Right kidney (tissue), 1 donor: ENCODE data around the gene HS2ST1.
A peak's percentile ranks its signal among the peaks of the same experiment; 100 is the strongest.

ENCODE experiments used
- DNase-seq: peaks from one replicate; pipeline ENCODE4 v3.0.0-alpha.2; 2016

The HS2ST1 gene

DNA sequence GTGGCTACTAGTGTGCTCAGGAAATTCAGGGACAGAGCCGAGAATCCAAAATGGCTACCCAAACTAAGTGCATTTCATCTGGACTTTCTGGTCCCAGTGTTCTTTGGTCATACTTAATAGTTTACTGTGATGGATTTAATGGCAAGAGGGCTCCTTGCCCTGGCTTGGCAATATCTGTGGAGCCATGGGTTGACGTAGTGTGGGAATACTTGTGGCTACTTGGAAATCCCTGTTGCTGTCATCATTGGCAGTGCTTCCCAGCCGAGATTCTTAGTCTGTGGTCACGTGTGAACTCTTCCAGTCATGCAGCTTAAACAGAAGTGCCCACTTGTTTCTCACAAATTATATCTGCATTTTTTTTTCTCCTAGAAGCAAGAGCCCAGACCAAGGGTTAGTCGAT lies 198.9 kb downstream of the HS2ST1 start:
- no peak for DNase-seq

DNA sequence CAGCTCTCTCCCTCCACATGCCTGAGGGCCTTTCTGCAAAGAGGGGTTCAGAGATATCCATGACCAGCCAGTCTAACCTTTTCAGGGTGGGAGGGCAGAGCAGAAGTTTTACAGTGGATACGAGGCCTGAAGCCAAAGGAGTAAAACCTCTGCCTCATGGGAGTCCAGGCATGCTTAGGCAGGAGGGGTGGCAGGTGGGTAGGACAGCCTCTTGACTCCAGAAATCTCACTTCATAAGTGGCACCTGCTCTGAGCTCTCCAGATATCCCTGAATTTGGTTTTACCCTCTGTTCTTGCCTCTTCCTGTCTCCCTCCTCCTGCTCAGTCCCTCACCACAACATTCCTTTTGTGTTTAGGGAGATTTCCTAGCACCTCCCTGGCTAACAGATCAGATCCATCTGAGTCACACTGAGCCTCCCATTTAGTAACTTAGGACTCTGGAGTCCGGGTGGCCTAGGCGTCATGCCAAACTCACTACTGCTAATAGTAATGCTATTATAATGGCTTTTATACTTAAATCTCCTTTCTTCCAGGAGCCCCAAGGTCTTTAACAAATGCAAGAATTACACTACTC lies 201.0 kb downstream of the HS2ST1 start:
- no peak for DNase-seq

DNA sequence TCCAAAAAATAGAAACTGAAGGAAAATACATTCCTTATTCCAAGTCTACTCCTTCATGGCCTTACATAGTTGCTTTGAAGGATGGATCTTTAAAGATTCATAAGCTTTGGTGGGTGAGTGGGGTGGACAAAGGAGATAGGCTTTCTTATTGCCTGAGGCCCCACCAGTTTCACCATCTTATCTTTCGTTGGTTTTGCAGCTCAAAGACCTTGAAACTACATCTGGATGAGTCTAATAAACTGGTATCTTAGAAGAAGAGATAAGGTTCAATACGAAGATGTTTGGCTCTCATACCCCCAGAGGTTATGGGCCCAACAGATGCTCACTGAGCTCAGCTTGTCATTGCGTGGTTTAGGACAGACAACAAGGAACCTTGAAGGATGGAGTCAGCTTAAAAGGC lies 201.5 kb downstream of the HS2ST1 start:
- no peak for DNase-seq

DNA sequence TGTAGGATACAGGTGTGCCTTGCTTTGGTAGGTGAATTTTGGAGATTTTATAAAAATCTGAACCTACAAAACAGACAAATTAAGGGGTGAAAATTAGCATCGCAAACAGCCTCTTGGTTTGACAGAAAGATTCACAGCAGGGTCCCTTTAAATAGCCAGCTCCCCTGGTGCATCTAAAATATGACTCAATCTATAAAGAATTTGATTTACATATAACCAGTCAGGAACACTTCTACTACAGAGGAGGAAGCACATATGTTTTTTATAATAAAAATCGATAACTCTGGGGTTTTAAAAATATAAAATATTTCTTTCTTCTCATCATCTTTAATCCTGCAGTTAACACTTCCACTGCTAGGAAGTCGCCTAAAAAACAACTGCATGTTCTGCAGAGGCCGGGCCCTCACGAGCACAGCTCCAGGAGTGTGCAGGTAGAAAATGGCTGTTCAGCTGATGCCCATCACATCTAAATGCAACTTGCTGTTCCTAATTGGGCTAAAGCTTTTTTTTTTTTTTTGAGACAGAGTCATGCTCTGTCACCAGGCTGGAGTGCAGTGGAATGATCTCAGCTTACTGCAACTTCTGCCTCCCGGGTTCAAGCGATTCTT lies 203.4 kb downstream of the HS2ST1 start:
- no peak for DNase-seq

DNA sequence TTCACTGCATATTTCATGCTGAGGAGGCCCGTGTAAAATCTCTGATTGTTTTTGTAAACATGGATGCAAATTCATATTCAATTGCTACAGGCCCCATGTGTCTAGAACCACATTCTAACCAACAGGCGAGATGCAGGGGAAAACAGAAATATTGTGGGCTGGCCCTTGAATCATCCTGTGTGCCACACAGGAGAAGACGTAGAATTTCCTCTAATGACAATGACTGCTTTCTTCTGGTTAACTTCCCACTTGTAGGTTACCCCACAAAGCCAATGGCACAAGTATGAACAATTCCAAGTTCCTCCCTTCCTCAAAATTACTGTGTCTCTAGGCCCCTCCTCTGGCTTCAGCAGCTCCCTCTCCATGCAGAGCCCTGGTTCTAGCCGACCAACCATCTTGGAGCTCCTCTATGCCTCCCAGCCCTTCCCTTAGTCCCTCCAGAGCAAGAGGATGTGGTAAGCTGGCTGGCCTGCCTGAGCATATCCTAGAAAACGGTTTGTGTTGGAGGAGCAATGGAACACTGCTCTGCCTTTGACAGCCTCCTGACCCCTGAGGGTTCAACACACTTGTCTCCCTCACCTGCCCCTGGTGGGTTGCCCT lies 205.2 kb downstream of the HS2ST1 start:
- DNase-seq, result no peak

DNA sequence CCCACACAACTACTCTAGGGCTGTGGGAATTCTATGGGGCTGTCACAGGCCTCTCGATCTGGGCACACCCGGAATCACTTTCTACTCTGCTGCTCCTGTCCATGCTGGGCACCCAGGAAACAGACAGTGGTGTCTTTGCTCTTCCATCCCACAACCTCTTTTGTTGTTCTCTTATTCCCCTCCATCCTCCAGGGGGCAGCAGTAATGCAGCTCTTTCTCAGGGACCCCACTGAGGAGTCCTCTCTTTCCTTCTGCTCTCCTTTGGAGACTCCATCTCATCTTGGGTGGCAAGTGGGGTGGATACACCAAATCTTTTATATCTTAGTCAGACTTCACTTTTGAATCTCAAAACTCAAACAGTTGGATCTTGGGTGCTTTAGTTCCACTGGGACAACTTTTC lies 206.3 kb downstream of the HS2ST1 start:
- DNase-seq, result no peak

DNA sequence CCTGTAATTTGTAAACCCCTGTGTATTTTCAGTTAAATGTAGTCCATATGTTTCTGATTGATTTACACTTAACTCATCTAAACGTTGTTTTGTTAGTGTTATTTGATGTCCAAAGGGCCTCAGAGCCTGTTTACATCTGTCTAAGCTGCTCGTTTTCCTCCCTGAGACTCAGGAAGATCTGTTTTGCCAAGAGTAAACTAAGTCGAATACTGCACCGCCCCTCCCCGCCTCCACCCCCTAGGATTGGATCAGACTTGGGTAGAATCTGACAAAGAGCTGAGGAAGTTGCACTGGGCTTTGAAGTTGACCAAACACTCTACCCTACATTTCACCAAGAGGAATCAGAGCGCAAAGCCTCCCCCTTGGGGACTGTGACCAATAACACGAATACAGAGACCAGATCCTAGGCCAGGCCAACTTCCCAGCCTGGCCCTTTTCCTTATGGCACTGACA lies 207.3 kb downstream of the HS2ST1 start:
- DNase-seq, result peak; percentile 29

DNA sequence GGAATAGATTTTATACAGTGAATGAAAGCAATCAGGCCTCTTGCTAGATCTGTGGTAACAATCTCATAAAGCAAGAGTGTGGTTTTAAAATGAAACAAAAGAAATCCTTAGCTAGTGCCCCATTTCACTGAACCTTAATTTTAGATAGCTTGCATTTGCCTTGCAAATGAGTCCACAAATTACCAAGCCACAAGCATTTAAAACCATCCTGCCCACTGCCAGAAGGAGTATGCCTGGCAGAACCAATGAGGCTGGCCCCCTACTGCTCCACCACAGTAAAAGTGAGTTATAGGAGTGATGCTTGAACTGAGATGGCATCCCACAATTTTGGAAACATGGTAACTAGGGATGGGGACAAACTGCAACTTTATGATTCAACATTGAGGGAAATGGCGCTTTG lies 207.8 kb downstream of the HS2ST1 start:
- no peak for DNase-seq

DNA sequence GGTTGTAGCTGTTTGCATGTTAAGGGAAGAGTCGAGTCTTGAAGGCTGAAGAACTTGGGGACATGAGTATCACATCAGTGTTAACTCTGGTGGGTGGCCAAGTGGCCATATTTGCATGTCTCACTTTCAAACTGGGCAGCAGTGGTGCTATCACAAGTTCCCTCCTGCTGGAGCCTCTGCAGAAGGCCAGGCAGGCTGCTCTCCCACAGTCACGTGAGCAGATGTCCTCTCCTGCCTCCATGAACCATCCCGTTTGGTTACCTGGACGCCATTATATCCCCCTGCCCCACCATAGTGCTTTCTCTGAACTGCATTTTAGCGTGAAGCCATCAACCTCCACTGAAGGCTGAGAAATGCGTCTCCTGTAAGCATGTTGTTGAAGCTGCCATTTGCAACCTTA lies 209.2 kb downstream of the HS2ST1 start:
- DNase-seq, result no peak

DNA sequence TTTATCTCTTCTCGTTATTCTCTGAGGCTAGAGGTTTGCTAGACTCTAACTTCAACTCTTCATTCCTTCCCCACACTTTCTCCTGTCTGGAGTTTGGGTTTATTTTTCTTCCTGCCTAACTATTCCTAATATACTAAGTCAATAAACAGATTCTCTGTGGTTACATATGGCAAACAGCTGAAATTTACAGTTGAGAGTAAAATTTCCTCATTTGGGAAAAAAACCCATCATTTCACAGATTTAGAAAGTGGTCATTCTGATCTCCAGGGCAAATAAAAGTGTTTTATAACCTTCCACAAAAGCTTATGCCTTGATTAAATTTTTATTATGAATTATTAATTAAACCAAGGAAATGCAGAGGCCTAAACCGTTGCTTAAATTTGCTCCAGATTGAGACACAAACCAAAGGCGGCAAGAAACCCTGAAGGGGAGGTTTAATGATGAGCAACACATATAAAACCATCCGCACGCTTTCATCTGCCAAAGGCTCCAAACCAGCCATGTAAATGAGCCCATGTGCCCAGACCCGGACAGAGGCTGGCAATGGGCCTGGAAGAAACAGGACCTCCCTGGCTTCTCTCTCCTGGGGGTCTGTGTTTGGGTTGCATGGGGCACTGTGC lies 212.6 kb downstream of the HS2ST1 start:
- DNase-seq, result no peak

DNA sequence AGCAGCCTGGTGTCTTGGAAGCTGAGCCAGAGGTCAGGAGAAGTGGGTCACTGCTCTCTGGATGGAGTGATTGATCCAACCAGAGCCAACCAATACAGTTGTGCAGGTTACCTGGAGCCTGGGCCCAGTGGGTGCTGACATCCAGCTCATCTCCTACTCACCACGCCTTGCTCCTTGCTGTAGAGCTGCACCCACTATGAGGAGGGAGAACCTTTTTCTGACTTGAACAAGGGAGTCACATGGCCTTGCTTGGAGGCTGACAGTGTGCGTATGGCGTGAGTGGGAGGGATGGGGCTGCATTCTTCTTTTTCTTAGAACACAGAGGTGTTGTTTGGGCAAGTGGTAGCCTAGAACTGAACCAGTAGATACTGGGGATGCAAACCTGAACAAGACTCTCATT lies 213.1 kb downstream of the HS2ST1 start:
- no peak for DNase-seq

DNA sequence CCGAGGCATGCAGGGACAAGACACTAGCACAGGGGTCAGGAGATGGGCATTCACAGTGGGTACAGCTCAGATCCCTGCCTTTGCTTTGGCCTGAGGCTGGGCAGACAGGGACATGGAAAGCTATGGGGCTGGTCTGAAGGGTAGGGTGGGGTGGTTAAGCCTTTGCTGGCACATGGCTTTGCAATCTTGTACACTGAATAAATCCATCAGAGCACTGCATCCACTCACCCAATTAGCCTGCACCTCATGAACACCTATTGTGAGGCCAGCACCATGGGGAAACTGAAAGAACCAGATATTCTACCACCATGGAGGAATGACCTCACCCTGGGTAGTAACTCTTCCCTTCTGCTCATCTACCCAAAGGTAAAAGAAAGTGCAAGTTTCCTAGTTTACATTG lies 214.6 kb downstream of the HS2ST1 start:
- DNase-seq, result no peak

DNA sequence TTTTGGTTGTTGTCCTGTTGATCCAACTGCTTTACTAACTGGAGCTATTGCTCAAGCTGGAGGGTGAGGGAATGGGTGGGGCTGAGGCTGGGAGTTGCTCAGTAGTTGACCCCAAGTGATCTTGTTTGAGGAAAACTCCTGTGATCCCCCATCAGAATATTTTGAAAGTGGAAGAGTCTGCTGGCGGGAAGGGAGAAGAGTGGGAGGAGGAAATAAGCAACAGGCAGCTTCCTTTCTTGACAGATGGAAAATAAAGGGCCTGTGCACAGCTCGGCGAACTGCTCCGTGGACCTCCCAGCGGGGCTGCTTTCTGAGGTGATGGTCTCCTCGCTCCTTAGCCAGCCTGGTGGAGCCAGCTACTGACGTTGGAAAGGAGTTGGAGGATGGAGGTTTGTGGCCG lies 215.2 kb downstream of the HS2ST1 start:
- peak; percentile 37 for DNase-seq

DNA sequence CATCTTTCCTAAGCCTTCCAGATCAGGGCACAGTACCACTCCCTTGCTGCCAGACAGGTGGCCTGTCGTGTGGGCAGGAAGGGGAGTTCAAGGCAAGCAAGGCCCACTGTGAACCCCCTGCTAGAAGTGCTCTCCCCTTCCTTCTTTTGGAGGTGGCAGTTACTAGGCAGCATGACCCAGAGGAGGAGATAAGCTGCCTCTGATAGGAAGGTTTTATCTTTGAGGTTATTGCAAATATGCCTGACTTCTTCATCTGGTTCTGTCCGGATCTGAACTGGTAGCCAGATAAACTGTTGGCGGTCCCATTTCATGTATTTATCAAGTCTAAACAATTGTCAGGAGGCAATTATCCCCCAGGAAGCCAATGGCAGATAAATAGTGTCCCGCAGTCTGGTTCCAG lies 216.0 kb downstream of the HS2ST1 start:
- no peak for DNase-seq

DNA sequence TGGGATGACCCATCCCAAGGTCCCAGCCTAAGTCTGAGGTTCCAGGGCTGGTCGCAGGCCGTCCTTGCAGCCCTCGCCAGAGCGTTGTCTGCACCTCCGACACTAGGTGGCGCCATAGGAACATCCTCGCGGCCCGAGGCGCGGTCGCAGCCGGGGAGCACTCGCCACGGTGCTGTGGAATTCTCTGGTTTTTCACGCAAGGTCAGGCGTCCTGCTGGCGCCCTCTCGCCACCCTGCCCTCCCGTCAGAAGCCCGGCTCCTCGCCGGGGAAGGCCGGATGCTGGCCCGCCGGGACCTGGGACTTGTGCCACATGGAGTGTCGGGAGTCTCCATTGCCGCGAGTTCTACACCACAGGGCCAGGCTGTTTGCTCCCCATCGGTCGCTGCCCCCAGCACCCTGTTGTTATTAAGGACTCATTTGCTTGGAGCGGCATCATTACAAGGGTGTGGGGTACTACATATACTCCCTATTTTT lies 217.4 kb downstream of the HS2ST1 start:
- DNase-seq, result peak; percentile 97

DNA sequence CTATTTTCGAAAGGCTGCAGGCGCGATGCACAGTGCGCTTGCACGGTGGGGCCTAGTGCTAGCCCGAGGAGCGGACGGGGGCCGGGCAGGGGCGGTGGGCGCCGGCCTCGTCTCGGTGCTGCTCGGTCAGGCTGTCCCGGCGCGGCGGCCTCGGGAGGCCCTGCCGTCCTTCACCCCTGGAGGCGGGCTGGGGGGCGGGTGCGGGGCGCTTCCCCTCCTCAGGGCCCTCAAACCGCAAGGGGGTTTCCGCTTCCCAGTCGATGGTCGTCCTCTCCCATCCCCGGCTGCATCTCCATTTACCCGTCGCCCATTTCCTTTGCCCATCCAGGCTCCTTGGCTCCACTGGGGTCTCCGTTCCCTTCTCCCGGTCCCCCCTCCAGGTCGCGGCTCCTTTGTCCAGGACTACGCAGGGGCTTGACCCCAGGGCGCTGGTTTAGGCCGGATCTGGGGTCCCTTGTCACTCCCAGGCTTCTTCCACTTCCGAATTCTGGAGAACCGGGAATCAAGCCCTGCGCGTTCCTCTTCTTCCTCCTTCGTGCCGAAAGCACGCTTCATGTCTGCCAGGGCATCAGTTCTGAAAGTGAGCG lies 217.9 kb downstream of the HS2ST1 start:
- DNase-seq, result no peak

DNA sequence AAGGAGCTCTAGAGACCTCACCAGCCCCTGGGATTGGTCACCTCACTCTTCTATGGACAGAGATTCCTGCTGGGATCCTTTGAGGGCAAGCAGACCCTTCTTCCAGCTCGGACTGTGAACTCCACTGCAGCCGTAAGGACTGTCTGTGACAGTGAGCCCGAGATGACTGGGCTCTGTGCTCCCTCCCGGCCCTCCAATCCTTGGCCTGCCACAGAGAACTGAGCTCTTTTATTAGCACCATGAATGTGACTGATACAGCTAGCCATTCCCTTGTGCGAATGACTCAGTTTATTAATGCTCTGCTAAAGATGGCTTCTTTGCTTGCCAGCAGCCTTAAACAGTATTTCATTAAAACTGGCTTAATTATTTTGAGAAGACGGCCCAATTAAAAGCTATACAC lies 219.6 kb downstream of the HS2ST1 start:
- DNase-seq, result no peak

DNA sequence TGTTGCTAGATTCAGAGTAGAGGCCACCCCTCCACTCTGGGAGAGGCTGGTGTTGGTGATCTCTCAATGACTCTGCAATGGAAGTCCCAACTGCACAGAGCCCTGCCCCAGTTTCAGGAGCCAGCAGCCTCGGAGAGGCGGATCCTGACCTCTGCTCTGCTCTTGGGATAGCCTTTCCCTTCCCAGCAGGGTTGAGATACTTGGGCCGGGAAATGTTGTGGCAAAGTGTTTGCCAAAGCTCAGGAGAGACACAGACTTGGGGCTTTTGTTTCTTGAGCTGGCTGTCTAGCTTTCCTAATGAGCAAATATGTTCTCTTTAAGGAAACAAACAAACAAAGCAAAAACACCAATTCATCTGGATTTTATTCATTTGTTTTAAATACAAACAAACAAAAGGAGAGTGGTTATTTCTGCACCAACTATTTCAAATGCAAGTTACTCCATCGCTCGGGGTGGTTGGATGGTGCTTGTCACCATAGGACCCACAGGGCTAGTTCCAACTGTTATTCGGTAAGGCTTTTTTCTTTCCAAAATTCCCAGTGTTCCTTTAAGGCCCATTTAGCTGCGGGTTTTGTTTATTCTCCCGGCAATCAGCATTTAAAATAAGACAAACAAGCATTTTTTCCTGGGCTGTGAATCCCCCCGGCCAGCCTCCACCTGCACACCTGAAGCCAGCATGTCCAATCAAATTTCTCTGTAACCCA lies 220.3 kb downstream of the HS2ST1 start:
- DNase-seq, result no peak

DNA sequence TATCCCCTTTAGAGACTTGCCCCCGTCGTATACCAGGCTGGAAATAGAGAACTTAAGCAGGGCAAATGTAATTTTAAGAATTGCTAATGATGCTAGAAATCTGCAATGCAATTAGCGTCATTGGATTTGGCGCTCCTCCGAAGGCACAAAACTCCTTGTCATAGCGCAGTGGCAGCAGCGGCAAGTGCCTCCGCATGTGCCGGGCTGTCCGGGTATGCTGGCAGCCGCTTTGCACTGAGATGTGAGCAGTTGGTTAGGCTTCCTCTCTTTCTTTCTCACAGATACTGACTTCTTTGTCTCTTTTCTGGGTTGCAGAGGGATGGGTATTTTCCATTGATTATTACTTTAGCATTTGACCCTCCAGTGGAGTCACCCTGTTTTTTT lies 220.9 kb downstream of the HS2ST1 start:
- DNase-seq, result no peak

DNA sequence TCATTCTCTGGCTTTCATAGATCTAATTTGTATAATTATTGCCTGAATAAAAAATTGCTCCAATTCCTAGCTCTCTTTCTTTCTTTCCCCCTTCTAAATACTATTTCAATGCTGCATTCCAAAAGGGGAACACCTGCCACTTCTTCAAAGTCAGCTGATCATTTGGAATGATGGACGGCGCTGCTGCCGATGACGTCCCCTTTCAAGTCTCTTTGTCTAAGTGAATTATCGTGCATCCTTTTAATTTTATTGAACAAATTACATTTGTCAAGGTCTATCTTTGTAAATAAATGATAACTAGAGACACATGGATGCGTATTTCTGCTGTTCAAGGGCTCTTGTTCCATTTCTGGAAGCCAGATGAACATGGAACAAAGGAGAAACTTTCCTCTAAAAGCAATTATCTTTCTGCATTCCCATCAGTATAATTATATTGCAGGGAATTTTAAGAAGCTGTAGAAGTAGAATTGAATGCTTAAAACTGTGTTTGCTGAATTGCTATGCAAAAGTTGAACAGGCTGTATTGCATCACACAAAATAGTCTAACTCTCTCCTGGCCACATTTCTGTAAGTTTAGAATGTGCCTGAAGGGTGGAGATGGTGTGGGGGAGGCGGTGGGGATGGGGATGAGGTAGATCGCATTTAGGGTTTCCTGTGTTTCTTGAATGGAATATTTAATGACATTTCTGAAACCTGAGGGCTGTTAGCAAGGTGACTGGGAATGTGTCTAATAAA lies 222.3 kb downstream of the HS2ST1 start:
- DNase-seq, result no peak

DNA sequence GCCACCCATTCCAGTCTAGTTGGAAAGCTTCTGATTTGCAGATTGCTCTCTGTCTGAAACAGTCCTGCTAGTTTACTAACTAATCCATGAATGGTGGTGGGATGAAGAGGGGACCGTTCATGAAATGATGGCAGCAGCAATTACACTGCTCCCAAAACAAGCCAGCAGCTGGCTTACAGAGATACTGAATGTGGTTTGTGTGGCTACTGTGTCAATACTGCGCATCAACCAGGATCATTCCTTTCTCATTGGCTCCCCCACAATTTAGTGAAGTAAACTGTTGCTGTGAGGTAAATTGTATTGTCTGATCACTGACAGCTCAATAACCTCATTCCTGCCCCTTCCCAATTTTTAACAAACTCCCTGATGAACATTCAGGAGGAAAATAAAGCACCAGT lies 222.9 kb downstream of the HS2ST1 start:
- DNase-seq, result no peak
